A673 (cell line): ENCODE results near the gene RAPGEF4.

Experiments
- CTCF ChIP-seq: fragments of 300-800, 200-600 bp; sonication (generic); conservative IDR thresholded peaks from 2 replicates; pipeline ENCODE4 v1.5.1; 2017; ENCODE audit warnings: low read depth, mild to moderate bottlenecking, antibody characterized with exemption, low read length, moderate library complexity, mixed read lengths
- EZH2 ChIP-seq: fragments of 200-600 bp; sonication (generic); IDR thresholded peaks from 2 replicates; pipeline ENCODE4 v1.6.1; 2017; ENCODE audit warnings: borderline replicate concordance, low read depth, mild to moderate bottlenecking, mixed read lengths, antibody characterized with exemption, low read length; ENCODE audit not compliant: poor library complexity, severe bottlenecking

GRCh38 chr2:172777431-172777830, 41.8 kb downstream of the RAPGEF4 start:
- TF ChIP-seq CTCF (no peak), EZH2 (no peak)
